Measurements from ENCODE around the gene PTPRT.

- no peak for TF ChIP-seq CTCF (conservative IDR thresholded peaks at IDR 0.05; ENCODE audit: low read depth, low read length)
- no peak for TF ChIP-seq EZH2 (IDR thresholded peaks at IDR 0.05; ENCODE audit: borderline replicate concordance, low read depth, low read length, poor library complexity, severe bottlenecking)
Observed at GRCh38 chr20:42588847-42589246, 600.9 kb downstream of the PTPRT start.
